Activated CD4-positive, alpha-beta T cell treated with anti-CD3 and anti-CD28 coated beads for 24 hours (primary cell): ENCODE results near the gene FGF14.
"Not testable (repeated sequence)": the region's sequence is repeated elsewhere in the genome, so short reads cannot be mapped to it uniquely, and the experiment has no call there.

ENCODE experiments used
- DNase-seq, 2 donors: peaks; one replicate each; pipeline ENCODE4 v3.0.0-alpha.2; 2020; ENCODE audit warnings: low read depth in 2 of 2

FGF14 gene

DNA sequence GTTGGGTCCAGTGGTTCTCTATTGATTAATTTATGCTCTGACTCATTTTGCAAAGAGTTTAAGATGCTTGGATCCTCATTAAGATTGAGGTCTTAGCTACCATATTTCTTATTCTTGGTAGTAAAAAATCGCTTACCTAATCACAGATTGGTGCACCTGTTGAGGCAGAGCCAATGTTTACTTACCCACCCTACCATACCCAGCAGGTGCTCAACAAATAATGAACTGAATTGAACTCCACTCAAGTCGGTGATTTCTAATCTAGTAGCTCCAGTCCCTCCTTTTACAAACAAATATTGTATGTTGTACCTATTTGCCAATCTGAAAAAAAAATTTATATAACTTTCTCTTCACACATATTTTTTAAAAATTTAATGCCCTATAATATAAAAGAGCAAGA lies 361.0 kb downstream of the FGF14 start:
- DNase-seq, result no peak

DNA sequence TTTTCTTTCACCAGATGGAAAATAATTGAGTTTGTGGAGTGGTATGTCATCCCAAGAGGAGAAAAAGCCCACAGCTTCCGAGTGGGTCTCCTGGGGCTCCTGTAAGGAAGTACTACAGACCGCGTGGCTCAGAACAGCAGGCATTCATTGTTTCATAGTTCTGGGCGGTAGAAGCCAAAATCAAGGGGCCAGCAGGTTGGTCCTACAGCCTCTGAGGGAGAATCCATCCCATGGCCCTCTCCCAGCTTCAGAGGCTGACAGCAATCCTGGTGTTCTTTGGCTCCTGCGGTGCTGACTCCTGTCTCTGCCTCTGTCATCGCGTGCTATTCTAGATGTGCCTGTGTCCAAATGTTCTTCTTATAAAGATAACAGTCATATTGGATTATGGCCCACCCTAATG lies 362.6 kb downstream of the FGF14 start:
- DNase-seq, result no peak

DNA sequence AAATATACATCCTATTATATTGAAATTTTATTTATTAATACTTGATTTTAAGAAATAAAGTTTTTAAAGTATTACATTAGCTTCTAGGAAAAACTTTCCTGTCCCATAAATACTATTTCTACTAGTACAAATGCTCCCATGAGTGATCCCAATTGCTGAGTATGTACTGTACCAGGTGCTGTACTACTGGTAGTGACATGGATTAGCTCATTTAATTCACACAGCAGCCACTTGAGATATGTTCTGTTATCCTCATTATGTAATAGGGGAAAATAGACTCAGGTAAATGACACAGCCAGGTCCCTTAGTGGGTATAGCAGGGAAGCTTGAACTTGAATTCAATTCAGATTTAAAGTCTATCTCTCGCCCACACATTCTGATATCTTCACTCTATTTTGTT lies 363.1 kb downstream of the FGF14 start:
- no peak for DNase-seq

DNA sequence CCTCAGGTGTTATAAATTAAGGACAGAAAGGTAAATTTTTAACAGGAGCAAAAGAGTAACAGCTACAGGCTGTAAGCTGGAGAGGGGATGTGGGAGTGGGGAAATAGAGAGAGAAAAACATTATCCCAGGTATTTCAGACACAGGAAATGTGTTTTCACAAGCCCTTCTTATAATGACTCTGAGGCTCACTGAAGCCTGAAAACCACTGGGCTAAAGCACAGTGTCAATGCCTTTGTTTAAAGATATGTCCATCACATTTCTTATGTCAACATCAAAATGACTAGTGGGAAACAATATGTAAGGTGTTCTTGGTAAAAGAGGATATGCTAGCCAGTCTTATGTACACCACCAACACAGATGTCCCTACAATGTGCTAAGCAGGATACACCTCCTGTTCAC lies 365.9 kb downstream of the FGF14 start:
- no peak for DNase-seq

DNA sequence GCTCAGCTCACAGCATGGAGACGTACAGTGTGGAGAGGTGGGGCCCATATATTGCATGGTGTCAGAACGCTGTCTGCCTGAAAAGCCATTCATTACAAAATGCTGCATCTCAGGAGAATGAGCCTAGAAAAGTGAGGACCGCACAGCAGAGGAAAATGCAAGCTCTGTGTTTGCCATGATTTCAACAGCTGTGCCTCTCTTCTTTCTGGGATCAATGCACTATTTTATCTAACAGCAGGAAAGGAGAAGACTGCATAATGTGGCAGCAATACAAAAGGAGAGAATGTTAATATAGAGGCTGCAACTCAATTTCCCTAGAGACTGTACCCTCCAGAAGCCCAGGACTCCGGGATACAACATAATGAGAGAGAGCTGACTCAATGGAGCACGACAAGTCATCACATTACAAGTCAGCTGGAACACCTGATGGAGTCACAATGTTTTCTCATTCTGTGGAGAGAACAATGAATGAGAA lies 368.0 kb downstream of the FGF14 start:
- no peak for DNase-seq

DNA sequence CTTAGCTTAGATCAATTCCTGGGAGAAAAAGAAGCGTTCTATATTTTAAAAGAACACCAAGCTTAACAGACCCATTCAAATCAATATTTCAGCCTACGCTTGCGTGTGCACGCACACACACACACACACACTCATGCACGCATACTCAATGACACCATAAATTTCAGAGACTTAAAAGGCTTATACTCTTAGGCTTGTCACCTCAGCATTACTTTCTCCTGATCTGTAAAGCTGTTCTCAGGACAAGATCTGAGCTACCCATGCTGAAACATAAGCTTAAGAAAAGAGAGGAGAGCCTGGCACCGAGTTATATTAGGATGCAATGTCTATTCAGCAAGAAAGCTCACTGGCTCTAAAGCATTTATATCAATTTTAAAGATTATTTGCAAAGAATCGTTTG lies 368.5 kb downstream of the FGF14 start:
- DNase-seq, result no peak

DNA sequence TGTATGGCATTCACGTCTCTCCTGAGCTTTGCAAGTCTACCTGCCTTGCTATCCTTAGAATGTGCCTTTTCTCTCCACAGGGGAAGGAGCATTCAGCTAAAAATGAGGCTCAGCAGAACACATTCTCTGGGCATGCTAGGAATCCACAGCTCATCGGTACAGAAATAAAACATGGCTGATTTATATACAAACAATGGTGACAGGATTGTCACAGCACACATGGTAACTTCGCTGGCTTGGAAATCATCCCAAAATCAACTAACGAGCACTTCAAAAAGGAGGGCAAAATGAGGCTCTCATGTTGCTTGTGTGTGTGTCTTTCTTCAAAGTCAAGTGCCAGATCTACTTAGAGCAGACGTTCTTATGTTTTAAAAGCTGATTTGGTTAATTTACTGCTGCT lies 373.0 kb downstream of the FGF14 start:
- no peak for DNase-seq

DNA sequence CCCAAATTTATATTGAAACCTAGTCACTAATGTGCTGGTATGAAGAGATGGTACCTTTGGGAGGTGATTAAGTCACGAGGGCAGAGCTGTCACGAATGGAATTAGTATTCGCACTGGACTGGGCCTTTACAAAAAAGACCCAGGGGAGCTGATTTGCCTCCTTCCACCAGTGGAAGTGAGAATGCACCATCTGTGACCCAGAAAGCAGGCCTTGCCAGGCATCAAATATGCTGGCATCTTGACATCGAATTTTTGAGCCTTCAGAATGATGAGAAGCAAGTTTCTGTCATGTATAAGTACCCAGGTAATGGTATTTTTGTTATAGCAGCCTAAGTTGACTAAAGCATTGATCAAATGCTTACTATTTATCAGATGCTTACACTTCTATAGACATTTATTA lies 373.6 kb downstream of the FGF14 start:
- no peak for DNase-seq

DNA sequence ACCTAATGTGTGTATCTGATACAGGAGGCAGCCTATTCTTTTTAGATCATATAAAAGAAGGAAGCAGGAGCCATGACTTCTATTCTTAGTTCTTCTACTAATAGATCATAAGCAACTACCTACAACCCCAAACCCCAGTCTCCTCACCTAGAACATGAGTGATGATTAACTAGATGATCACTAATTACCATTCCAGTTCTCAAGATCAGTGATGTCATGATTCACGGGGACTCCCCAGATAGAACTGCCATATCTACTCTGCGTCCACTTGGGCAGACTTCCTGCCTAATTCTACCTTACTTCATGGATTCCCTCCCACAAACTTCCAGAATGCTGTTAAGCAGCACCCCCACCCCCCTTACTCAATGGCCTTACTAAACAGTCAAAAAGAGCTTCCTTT lies 380.1 kb downstream of the FGF14 start:
- DNase-seq, result no peak

DNA sequence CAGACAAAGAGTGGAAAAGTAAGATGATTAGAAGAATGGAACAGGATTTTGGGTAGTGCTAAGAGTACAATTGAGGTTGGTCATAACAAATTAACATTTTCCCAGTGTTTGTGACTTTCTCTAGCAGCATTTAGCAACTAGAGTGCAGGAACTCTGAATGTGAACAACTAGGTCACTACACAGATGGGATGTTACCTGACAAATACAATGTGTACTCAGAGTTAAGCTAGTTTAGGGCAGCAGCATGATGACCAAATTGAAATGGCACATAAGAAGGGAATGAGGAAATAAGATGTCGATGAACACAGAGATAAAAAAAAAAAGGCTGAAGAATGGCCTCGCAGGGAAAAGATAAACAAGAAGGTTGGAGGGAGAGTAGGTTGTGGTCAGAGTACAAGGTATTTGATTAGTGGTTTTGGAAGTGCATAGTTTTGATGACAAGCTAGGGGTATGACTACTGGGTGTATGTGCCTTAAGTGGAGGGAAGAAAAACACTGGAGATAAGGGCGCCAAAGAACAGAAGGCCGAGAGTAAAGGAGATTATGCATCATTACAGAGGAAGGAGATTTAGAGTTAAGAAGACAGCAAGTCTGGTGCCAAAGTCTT lies 381.1 kb downstream of the FGF14 start:
- DNase-seq, result no peak

DNA sequence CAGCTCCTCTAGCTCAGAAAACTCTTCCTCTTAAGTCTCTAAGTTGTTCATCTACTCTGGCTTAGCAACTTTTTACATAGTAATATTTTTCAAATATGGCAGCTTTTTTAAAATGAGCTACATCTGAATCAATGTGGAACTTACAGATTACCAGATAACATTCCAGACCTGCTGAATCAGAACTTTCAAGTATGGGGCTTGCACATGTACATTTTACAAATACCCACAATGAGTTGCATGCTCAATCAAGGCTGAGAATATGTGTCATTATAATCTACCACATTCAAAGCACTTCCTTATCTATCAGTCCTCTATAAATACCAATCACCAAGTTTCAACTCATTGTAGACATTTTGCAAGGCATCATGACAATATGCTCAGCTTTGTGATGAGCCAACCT lies 383.1 kb downstream of the FGF14 start:
- no peak for DNase-seq

DNA sequence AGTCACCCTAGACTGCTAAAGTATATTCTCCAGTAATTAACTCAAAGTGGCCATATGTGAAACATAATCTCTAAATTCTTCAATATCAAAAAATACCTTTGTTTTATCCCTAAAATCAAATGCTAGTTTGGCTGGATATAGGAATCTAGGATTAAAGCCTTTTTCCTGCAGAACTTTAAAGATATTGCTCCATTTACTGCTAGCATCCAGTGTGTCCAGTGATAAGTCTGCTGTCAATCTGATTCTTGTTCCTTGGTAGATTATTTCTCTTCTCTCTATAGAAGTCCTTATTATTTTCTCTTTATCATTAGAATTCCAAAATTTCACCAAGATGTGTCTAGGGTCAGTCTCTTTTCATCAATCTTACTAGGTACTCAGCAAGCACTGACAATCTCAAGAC lies 384.6 kb downstream of the FGF14 start:
- no peak for DNase-seq

DNA sequence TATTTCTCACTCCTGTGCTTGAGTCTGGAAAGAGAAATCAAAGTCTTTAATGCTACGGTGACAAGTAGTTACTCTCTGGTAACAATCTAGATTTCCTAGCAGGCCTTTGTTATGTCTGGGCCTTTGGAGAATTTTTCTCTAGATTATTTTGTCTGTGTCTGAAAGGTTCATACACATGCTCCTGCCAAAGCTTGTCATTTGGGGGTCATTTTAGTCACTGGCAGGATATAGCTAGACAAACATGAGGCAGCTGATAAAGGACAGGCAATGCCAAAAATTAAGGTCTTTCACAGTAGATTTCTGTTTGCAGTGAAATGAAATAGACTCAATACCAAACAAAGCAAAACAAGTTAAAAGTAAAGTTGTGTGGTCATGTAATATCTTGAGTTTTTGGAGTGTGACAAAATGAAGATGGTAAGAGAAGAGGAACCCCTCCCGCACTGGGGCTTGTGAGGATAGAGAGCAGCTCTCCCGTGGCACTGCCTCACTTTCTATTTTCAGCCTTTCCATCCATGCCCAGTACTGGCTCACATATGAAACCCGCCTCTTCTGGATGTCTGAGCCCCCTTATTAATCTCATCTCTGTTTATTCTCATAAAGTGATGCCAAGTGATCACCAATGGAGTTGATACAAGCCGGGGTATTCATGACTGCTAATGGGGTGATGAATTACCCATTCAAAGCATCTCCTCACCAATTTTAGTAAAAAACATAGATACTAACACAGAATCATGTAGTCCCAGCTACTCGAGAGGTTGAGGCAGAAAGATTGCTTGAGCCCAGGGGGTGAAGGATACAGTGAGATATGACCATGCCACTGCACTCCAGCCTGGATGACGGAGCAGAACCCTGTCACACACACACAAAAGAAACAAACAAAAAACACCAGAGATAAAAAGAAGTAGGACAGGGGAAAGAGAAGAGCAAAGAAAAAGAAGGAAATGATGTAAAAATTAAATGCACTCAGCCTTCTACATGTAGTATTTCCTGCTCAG lies 389.3 kb downstream of the FGF14 start:
- DNase-seq, result no peak

DNA sequence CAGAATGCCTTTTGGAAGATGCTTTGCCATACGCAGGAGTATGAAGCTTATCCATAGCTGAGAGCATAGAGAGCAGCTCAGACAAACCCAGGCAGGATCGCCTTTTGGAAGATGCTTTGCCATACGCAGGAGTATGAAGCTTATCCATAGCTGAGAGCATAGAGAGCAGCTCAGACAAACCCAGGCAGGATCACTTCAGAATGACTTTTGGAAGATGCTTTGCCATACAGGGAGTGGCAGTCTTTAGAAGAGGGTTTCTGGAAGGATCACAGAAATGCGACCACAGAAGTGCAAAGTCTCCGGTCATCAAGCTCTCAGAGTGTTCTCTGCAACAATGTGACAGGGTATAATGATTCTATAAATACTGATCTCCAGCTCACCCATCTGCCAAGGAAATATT lies 390.4 kb downstream of the FGF14 start:
- DNase-seq, result not testable (repeated sequence)

DNA sequence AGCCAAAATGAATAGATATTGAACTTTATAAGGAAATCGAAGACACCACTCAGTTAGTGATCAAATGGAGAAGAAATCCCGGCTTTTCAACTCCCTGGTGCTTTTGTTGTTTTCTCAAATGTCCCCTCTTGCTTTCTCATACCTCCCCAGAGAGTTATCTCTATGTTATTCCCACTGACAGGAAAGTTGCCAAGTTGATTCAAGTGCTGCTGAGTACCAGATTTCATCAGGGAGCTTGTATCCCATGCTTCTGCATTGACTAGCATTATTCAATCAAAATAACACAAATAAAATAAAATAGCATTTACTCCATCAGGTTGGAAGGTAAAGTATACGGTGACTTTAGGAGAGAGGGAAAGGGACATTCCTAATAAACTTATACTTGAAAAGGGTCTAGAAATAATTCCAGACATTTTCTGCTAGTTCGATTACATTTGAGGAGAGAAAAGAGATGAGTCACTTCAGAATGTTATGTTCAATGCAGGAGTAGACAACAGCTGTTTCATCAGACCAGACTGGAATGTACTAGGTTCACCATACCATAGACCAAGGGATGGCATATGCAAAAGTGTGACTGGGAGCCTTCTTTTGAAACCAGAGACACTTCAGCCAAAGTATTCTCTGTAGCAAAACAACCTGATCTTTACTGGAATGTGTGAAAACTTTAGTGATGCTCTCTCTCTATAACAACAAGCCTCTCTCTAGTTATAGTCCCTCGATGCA lies 397.8 kb downstream of the FGF14 start:
- no peak for DNase-seq

DNA sequence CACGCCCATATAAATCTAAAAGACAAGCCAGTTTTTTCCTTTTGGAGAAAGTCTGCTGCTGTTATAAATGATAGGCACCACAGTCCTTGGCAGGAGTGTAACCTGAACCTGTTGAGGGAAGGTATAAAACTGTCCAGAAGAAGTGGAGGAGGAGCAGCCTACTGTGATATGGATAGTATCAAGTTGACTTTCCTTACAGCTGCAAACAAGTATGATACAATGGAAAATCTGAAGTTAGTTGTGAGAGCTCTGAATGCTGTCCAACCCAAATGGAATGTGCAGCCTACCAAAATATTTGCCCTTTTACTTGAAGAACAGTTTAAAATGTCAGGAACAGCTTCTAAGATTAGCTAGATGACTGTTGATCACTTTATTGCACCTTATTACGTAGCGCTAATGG lies 399.6 kb downstream of the FGF14 start:
- no peak for DNase-seq

DNA sequence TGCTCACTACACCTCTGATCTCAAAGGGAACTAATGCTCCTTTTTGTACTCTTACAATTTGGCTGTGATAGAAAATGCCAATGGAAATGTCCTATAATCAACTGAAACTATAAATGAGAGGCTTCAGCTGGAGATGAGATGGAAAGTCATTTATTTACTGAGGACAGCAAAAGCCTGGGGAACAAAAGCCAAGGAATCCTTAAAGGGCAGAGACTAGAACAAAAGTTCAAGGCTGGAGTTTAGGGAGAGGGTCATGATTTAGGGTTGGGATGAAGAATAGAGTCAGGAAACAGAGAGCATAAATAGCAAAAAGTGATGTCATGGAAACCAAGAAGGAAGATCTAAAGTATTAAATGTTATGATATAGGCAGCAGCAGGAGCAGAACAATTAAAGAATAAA lies 401.1 kb downstream of the FGF14 start:
- DNase-seq, result no peak

DNA sequence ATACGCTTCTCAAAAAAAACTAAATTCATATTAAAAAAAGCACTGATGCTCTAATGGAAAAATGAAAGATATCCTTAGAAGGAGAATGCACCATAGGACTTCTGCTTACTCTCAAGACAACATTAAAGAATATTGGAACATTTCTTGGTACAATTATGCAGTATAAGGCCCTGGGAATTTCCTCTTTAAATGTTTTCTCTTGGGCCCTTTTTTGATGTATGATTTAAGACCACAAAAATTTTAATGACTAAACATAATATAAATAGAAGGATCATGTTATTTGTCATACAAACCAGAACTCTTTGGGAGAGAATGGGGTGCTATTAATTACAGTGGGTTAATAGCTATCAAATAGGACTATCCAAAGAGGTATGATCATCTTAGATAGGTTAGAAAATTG lies 403.7 kb downstream of the FGF14 start:
- DNase-seq, result no peak

DNA sequence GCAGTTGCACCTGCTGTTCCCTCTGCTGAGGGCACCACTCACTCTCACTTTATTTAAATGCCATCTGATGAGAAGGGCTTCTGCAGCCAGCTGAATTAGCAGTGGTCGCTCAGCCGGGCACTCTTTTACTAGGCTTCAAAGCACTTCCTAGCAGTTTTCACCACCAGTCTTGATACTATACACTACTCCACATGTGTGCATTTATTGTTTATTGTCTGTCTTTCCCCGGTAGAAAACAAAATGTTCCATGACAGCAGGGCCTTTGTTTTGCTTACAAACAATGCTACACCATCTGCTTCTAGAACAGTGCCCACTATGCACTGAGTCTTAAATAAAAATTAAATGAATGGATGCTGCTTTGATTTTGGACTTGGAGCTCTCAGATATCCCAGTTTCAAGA lies 404.9 kb downstream of the FGF14 start:
- no peak for DNase-seq

DNA sequence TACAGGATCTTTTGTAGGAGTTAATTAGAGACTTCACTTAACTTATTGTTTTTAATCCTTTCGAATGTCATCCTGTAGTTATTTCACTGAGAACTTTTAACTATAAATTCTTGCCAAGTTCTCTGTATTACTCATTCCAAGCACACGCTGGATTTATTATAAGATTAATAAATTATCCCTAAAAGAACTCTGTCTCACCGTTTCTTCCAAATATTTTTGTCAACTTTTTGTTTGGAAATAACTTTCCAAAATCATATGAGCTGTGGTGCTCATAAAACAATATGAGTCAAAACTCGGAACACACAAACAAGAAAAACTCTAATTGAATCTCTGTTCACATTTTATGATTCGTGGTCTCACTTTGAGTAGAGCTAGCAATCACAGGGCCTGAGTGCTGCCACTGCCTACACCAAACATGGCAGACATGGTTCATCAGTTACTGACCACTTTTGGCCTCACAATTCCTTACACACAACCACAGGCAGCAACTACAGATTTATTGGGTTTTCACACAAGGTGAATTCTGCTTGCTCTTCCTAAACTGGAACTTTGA lies 412.0 kb downstream of the FGF14 start:
- DNase-seq, result no peak

DNA sequence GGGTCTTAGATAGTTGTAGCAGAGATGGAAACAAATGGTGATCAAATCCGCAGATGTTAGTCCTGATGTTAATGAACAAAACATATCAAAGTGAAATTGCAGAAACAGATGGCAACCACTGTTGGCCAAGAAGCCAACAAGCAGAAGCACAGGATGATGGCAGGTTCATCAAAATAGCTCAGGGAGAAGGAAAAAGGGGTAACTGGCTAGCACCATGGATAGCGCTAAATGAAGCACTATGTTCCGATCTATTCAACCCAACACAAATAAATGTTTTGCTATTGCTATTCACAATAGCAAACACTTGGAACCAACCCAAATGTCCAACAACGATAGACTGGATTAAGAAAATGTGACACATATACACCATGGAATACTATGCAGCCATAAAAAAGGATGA lies 413.7 kb downstream of the FGF14 start:
- DNase-seq, result no peak

DNA sequence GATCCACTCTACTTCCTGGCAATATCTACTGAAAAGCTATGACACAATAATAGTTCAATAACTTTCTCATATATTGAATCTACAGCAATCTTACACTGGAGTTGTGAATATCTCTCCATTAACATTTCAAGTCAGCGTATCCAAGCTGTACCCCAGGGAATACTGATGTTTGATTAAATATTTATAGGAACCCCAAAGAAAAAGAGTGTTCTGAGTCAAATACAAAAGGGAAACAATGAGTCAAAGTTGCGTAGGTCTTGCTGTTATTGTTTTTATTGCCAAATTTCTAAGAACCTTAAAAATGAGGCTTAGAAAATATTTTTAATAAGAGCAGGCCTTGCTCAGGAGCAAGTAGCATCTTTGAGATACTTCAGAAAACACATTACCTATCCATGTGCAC lies 415.5 kb downstream of the FGF14 start:
- no peak for DNase-seq
